ENCODE measurements around the gene OTUB1.

GRCh38 chr11:64035576-64035975, 49.3 kb downstream of the OTUB1 start, which contains the start of gene FLRT1:
- no peak for TF ChIP-seq CTCF (conservative IDR thresholded peaks at IDR 0.05)
- TF ChIP-seq ZFX (IDR thresholded peaks at IDR 0.05): no peak

All from C4-2B (cell line).